ENCODE measurements around the gene LRRK2. TPM values are rescaled to one million over a fixed set of nuclear protein-coding genes. Genes with fewer than 3 reads are reported as not detected.
A peak's percentile ranks its signal among the peaks of the same experiment; 100 is the strongest.

Gene LRRK2
- total and polyA plus RNA-seq, 8 donors, result 3.8 to 515 (median 6.5) TPM

DNA sequence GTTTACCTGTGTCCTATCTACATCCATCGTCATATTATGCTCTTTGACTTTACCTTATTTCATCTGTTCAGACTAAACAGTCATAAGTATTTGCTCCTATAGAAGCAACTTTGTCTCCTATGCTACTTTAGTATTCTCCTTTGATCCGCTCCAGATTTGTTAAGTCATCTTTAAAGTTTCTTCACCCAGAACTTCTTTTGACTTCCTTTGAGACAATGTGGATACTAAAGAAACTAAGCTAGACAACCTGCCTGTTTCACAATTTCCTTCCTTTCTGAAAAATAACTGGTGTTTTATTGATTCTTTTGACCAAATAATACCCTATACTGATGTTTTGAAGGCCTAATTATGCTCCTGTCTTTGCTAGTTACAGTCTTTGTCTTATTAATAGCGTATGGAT, 30.0 kb upstream of the LRRK2 start:
- intact Hi-C loops (cut with DNase I), result no loop called here
- Histone ChIP-seq H3K4me1 (peaks cover 0 to 40% of the 10 kb centered on the region in 2 donors), H3K27me3 (no peaks in the 10 kb centered on the region), H3K4me3 (no peak overlapping the region), H3K9me3 (peaks cover 0 to 8% of the 10 kb centered on the region in 2 donors), H3K27ac (peak overlapping the region in 1 of 2 donors; percentile 68), H3K36me3 (no peaks in the 10 kb centered on the region)
- DNase-seq (no peak), ATAC-seq (no peak)
- TF ChIP-seq, protein P1, sequence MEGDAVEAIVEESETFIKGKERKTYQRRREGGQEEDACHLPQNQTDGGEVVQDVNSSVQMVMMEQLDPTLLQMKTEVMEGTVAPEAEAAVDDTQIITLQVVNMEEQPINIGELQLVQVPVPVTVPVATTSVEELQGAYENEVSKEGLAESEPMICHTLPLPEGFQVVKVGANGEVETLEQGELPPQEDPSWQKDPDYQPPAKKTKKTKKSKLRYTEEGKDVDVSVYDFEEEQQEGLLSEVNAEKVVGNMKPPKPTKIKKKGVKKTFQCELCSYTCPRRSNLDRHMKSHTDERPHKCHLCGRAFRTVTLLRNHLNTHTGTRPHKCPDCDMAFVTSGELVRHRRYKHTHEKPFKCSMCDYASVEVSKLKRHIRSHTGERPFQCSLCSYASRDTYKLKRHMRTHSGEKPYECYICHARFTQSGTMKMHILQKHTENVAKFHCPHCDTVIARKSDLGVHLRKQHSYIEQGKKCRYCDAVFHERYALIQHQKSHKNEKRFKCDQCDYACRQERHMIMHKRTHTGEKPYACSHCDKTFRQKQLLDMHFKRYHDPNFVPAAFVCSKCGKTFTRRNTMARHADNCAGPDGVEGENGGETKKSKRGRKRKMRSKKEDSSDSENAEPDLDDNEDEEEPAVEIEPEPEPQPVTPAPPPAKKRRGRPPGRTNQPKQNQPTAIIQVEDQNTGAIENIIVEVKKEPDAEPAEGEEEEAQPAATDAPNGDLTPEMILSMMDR (IDR thresholded peaks at IDR 0.05), result no peak

DNA sequence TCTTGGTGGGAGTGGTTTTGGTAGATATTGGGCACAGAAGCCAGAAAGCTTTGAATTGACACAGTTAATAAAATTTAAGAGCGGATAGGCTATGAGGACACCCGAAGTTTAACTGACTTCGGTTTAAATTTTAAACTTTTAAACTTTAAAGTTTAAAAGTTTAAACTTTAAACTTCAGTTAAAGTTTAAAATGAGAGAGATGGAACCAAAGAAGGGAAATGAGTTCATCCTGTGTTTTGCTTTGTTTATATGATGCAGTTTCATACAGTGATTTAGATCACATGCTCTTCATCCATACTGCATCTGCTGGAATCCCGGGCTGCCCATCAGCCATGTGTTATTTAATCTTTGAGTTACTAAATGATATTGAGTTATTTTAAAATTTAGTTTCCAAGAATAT, 27.2 kb upstream of the LRRK2 start:
- H3K27ac ChIP-seq, result no peak overlapping the region
- no peak overlapping the region for H3K4me3 ChIP-seq
- ATAC-seq (no peak), DNase-seq (no peak)
- no peaks in the 10 kb centered on the region for H3K36me3 ChIP-seq
- H3K4me1 ChIP-seq, result peaks cover 0 to 43% of the 10 kb centered on the region in 2 donors
- intact Hi-C loops (cut with DNase I), result no loop called here
- H3K9me3 ChIP-seq, result no peaks in the 10 kb centered on the region
- TF ChIP-seq, protein P1 (IDR thresholded peaks at IDR 0.05), result no peak
- no peaks in the 10 kb centered on the region for H3K27me3 ChIP-seq

DNA sequence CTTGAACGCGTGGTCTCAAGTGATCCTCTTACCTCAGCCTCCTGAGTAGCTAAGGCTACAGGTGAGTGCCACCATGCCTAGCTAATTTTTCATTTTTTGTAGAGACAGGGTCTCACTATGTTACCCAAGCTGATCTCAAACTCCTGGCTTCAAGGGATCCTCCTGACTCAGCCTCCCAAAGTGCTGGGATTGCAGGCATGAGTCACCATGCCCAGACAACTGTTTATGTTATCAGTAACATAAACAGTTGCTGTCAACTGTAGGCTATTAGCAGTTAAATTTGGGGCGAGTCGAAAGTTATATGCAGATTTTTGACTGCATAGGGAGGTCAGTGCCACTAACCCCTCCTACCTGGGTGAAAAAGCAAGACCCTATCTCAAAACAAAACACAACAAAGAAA, 26.2 kb upstream of the LRRK2 start:
- ATAC-seq, result no peak
- no peaks in the 10 kb centered on the region for H3K9me3 ChIP-seq
- intact Hi-C loops (cut with DNase I), result no loop called here
- H3K27me3 ChIP-seq, result no peaks in the 10 kb centered on the region
- H3K4me1 ChIP-seq, result peaks cover 0 to 33% of the 10 kb centered on the region in 2 donors
- H3K27ac ChIP-seq, result no peak overlapping the region
- TF ChIP-seq, protein P1 (IDR thresholded peaks at IDR 0.05), result no peak
- no peaks in the 10 kb centered on the region for H3K36me3 ChIP-seq
- H3K4me3 ChIP-seq, result no peak overlapping the region
- no peak for DNase-seq

DNA sequence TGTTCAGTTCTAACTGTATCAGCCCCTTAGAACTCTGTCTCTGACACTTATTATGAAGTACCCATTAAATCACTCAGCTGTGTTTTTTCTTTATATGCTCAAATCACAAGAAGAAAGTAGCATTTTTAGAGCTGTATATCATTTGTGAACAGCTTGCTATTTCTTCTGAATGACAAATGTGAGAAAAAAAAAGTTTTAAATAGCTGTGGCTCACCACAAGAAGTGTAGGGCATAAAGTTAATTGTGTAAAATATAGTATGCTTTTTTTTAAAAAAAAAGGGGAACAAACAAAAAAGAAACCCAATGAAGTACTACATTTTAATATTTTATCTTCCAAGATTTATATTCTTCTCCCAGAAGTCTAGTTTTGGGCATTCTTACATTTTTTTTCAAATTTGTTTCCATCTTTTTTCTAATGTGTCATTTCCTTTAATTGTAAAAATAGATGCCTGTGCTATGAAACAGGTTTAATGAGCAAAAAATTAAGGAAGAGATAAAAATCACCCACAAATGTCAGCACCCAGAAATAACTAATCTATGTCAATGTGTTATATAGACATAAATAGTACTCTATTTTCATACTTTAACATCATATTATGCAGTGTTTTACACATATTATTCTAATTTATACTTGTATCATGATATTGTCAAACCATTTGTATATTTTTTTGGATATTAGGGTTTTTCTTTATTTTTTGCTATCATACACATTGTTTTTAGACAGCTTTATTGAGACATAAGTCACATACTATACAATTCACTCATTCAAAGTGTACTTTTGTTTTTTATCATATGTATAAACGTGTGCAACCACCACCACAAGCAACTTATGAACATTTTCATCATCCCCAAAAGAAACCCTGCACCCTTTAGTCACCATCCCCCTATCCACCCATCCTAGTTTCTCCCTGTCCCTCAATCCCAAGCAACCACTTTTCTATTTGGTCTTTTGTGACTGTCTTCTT, 22.4 kb upstream of the LRRK2 start:
- no peak overlapping the region for H3K4me3 ChIP-seq
- H3K27ac ChIP-seq, result no peak overlapping the region
- ATAC-seq (no peak), DNase-seq (no peak)
- H3K36me3 ChIP-seq, result no peaks in the 10 kb centered on the region
- TF ChIP-seq, protein P1 (IDR thresholded peaks at IDR 0.05), result no peak
- intact Hi-C loops (cut with DNase I), result no loop called here
- H3K4me1 ChIP-seq, result peaks cover 0 to 10% of the 10 kb centered on the region in 2 donors
- no peaks in the 10 kb centered on the region for H3K9me3 ChIP-seq
- no peaks in the 10 kb centered on the region for H3K27me3 ChIP-seq

DNA sequence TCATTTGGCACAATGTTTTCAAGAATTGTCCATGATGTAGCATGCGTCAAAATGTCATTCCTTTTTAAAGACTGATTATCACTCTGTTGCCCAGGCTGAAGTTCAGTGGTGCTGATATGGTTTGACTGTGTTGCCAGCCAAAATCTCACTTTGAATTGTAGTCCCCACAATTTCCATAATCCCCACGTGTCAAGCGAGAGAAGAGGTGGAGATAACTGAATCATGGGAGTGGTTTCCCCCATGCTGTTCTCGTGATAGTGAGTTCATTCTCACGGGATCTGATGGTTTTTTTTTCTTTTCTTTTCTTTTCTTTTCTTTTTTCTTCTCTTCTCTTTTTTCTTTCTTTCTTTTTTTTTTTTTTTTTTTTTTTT, 21.8 kb upstream of the LRRK2 start:
- H3K36me3 ChIP-seq, result no peaks in the 10 kb centered on the region
- no peaks in the 10 kb centered on the region for H3K27me3 ChIP-seq
- ATAC-seq (no peak), DNase-seq (no peak)
- no peak overlapping the region for H3K27ac ChIP-seq
- no peak overlapping the region for H3K4me3 ChIP-seq
- H3K4me1 ChIP-seq, result peaks cover 0 to 16% of the 10 kb centered on the region in 2 donors
- intact Hi-C loops (cut with DNase I), result no loop called here
- TF ChIP-seq, protein P1 (IDR thresholded peaks at IDR 0.05), result no peak
- H3K9me3 ChIP-seq, result no peaks in the 10 kb centered on the region

All from left lung (tissue), 10 donors.